ENCODE results near the gene MMP24.

The MMP24 gene

DNA sequence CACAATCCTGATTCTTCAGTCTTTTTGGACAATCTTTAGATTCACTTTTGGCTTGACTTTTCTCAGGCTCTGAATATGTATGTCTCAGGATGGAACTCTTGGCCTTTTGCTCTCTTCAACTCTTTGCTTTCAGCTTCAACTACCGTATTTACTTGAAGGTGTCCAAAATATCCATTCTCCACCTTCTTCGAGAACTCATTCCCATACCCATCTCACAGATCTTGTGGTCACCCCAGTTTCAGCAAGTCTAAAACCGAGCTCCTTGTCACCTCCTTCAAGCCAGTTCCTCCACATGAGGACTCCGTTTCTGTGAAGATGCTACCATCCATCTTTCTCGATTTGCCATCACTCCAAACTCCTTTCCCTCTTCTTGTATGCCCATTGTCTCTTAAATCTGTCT is 2.0 kb upstream of the MMP24 start:
- H3K9me3 ChIP-seq (ENCODE audit: insufficient read depth, low read depth, low read length) = no peaks in the 10 kb centered on the region
- H2BK120ac ChIP-seq (ENCODE audit: insufficient read depth, low read length, poor library complexity) = no peak overlapping the region
- H3K4me2 ChIP-seq (ENCODE audit: low read length) = no peak overlapping the region
- H3K27ac ChIP-seq (ENCODE audit: low read depth, low read length) = no peak overlapping the region
- no peak overlapping the region for H2AFZ ChIP-seq (ENCODE audit: insufficient read depth, low read length, poor library complexity)
- H3K23ac ChIP-seq (ENCODE audit: low read length) = no peak overlapping the region
- peaks cover 5 to 9% of the 10 kb centered on the region in 2 experiments for H3K4me1 ChIP-seq (ENCODE audit: control insufficient read depth in 1 of 2, insufficient read depth in 2 of 2, low read length in 2 of 2)
- H3K27me3 ChIP-seq (ENCODE audit: insufficient read depth, low read length) = peaks cover 14% of the 10 kb centered on the region
- no peak overlapping the region for H3K9ac ChIP-seq (ENCODE audit: low read length)
- no peaks in the 10 kb centered on the region for H3K79me1 ChIP-seq (ENCODE audit: low read length)
- no peak overlapping the region for H2AK5ac ChIP-seq (ENCODE audit: low read length)
- no CpG with 5 or more reads among the region's 5 CpGs for WGBS (ENCODE audit: extremely low coverage, insufficient coverage, insufficient read length)
- no peak overlapping the region for H4K91ac ChIP-seq (ENCODE audit: low read depth, low read length)
- H3K4me3 ChIP-seq (ENCODE audit: low read depth, low read length) = no peak overlapping the region
- no peak overlapping the region for H2BK5ac ChIP-seq (ENCODE audit: low read depth, low read length, poor library complexity)
- H3K79me2 ChIP-seq (ENCODE audit: control insufficient read depth, insufficient read depth, low read length, poor library complexity) = no peaks in the 10 kb centered on the region
- no peak for DNase-seq
- H3K18ac ChIP-seq (ENCODE audit: low read length) = no peak overlapping the region
- no peaks in the 10 kb centered on the region for H3K36me3 ChIP-seq (ENCODE audit: control insufficient read depth in 1 of 2, insufficient read depth in 2 of 2, low read length in 2 of 2)
- H4K8ac ChIP-seq (ENCODE audit: low read depth, low read length) = no peak overlapping the region
- no peak overlapping the region for H2BK12ac ChIP-seq (ENCODE audit: low read length)
- H4K12ac ChIP-seq (ENCODE audit: low read depth, low read length) = no peak overlapping the region
- H3K14ac ChIP-seq (ENCODE audit: low read length) = no peak overlapping the region
- no peak overlapping the region for H3K4ac ChIP-seq (ENCODE audit: low read depth, low read length)

DNA sequence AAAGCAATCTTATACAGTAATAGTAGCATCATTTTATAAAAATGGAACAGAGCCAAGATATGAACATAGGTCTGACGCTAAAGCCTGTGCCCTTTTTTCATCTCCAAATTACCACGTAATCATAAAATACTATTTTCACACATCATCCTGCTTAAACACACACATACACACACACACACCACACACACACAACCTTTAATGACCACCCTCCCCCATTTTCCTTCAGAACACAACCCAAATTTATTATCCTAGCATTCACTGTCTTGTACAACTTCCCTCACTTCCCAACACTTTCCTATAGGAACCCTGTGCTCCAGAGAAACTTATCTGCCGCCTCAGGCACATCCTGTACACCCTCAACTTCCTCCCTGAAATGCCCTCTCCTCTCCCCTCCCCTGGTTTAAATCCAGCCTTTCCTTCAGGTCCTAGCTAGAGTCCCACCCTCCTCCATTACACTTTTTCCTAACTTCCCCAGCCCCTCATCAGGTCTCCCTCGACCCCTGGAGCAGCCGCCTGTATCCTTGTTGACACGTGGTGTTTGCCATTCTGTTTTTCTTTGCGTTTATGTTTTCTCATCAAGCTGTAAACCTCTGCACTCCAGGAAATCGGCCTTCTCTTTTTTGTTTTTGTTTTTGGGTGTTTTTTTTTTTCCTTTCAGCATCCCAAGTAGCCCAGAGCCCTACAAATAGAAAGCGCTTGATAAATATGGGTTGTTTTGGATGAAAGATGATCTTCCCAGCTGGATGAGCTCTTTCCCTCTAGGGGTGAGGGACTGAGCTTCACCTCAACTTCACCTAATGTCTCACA is 968 bp upstream of the MMP24 start:
- WGBS (ENCODE audit: extremely low coverage, insufficient coverage, insufficient read length) = 100% methylated on average over 1 of the region's 9 CpGs
- Histone ChIP-seq H4K91ac (ENCODE audit: low read depth, low read length) (no peak overlapping the region), H3K4me2 (ENCODE audit: low read length) (peak overlapping the region; percentile 88), H3K4ac (ENCODE audit: low read depth, low read length) (no peak overlapping the region), H3K79me2 (ENCODE audit: control insufficient read depth, insufficient read depth, low read length, poor library complexity) (no peaks in the 10 kb centered on the region), H2BK120ac (ENCODE audit: insufficient read depth, low read length, poor library complexity) (no peak overlapping the region), H3K4me3 (ENCODE audit: low read depth, low read length) (no peak overlapping the region), H3K9me3 (ENCODE audit: insufficient read depth, low read depth, low read length) (no peaks in the 10 kb centered on the region), H3K23ac (ENCODE audit: low read length) (no peak overlapping the region), H3K18ac (ENCODE audit: low read length) (no peak overlapping the region), H3K14ac (ENCODE audit: low read length) (no peak overlapping the region), H3K27ac (ENCODE audit: low read depth, low read length) (no peak overlapping the region), H4K12ac (ENCODE audit: low read depth, low read length) (no peak overlapping the region), H2BK5ac (ENCODE audit: low read depth, low read length, poor library complexity) (no peak overlapping the region), H3K36me3 (ENCODE audit: control insufficient read depth in 1 of 2, insufficient read depth in 2 of 2, low read length in 2 of 2) (no peaks in the 10 kb centered on the region), H2AK5ac (ENCODE audit: low read length) (no peak overlapping the region), H3K9ac (ENCODE audit: low read length) (no peak overlapping the region), H3K4me1 (ENCODE audit: control insufficient read depth in 1 of 2, insufficient read depth in 2 of 2, low read length in 2 of 2) (peaks cover 5 to 9% of the 10 kb centered on the region in 2 experiments), H2BK12ac (ENCODE audit: low read length) (no peak overlapping the region), H3K27me3 (ENCODE audit: insufficient read depth, low read length) (peaks cover 14% of the 10 kb centered on the region), H2AFZ (ENCODE audit: insufficient read depth, low read length, poor library complexity) (no peak overlapping the region), H3K79me1 (ENCODE audit: low read length) (no peaks in the 10 kb centered on the region), H4K8ac (ENCODE audit: low read depth, low read length) (no peak overlapping the region)
- DNase-seq = no peak

DNA sequence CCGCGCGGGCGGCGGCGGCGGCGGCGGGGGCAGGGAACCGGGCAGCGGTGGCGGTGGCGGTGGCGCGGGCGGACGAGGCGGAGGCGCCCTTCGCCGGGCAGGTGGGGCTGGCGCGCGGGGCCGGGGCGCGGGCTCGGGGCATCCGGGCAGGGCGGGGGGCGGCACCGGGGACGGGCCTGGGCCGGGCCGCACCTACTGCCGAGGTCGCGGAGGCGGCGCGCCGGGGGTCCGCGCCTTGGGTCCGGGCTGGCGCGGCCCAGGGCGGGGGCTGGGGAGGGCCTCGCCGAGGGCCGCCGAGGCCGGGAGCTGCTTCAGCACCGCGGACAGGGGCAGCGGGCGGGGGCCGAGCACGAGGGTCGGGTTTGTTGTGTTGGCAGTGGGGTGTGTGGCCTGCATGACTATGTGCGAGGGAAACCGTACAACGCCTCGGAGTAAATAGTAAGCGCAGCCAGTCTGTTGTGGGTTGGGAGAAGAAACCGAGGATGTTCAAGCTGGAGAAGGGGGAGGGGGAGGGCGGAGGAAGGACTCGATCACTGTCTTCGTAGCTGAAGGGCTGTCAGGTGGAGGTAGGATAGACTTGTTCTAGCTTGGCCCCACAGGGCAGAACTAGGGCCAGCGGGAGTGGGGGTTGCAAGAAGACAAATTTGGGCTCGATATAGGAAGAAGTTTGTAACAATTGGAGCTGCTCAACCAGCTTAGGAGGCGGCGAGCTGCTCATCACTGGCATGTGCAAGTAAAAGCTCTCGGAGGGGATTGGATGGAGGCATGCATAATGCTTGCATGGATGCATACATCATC is 593 bp downstream of the MMP24 start:
- no peak overlapping the region for H4K12ac ChIP-seq (ENCODE audit: low read depth, low read length)
- peak; percentile 27 to 54 for DNase-seq
- H3K9me3 ChIP-seq (ENCODE audit: insufficient read depth, low read depth, low read length) = no peaks in the 10 kb centered on the region
- no peak overlapping the region for H2BK120ac ChIP-seq (ENCODE audit: insufficient read depth, low read length, poor library complexity)
- no peak overlapping the region for H4K8ac ChIP-seq (ENCODE audit: low read depth, low read length)
- no CpG with 5 or more reads among the region's 74 CpGs for WGBS (ENCODE audit: extremely low coverage, insufficient coverage, insufficient read length)
- no peak overlapping the region for H4K91ac ChIP-seq (ENCODE audit: low read depth, low read length)
- no peak overlapping the region for H3K4me3 ChIP-seq (ENCODE audit: low read depth, low read length)
- no peak overlapping the region for H2BK5ac ChIP-seq (ENCODE audit: low read depth, low read length, poor library complexity)
- H3K23ac ChIP-seq (ENCODE audit: low read length) = no peak overlapping the region
- H2BK12ac ChIP-seq (ENCODE audit: low read length) = no peak overlapping the region
- no peak overlapping the region for H2AFZ ChIP-seq (ENCODE audit: insufficient read depth, low read length, poor library complexity)
- H3K4ac ChIP-seq (ENCODE audit: low read depth, low read length) = no peak overlapping the region
- peaks cover 14% of the 10 kb centered on the region for H3K27me3 ChIP-seq (ENCODE audit: insufficient read depth, low read length)
- H3K4me1 ChIP-seq (ENCODE audit: control insufficient read depth in 1 of 2, insufficient read depth in 2 of 2, low read length in 2 of 2) = peaks cover 5 to 9% of the 10 kb centered on the region in 2 experiments
- H3K18ac ChIP-seq (ENCODE audit: low read length) = no peak overlapping the region
- H3K79me2 ChIP-seq (ENCODE audit: control insufficient read depth, insufficient read depth, low read length, poor library complexity) = no peaks in the 10 kb centered on the region
- H3K36me3 ChIP-seq (ENCODE audit: control insufficient read depth in 1 of 2, insufficient read depth in 2 of 2, low read length in 2 of 2) = no peaks in the 10 kb centered on the region
- no peak overlapping the region for H3K9ac ChIP-seq (ENCODE audit: low read length)
- no peak overlapping the region for H3K14ac ChIP-seq (ENCODE audit: low read length)
- H3K79me1 ChIP-seq (ENCODE audit: low read length) = no peaks in the 10 kb centered on the region
- no peak overlapping the region for H3K27ac ChIP-seq (ENCODE audit: low read depth, low read length)
- H2AK5ac ChIP-seq (ENCODE audit: low read length) = no peak overlapping the region
- H3K4me2 ChIP-seq (ENCODE audit: low read length) = peak overlapping the region; percentile 88

DNA sequence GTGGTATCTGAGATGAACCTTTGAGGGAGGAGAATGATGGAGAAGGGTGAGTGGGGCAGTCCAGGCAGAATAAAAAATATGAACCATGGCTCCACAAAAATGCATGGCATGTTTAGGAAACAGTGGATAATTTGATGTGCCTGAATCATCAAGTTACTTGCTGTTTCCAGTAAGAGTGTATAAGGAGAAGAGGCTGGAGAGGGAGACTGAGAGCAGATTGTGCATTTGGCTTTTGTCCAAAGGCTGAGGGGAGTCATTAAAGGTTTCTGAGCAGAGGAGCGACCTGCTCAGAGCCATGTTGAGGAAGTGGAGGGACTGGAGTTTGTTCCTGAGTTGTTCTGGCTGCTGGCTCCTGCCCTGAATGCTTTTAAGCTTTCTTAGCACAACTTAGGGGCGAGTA is 6.1 kb downstream of the MMP24 start:
- Histone ChIP-seq H3K4me1 (ENCODE audit: control insufficient read depth in 1 of 2, insufficient read depth in 2 of 2, low read length in 2 of 2) (no peaks in the 10 kb centered on the region), H3K9me3 (ENCODE audit: insufficient read depth, low read depth, low read length) (peaks cover 3% of the 10 kb centered on the region), H2AK5ac (ENCODE audit: low read length) (no peak overlapping the region), H3K23ac (ENCODE audit: low read length) (no peak overlapping the region), H3K14ac (ENCODE audit: low read length) (no peak overlapping the region), H2BK120ac (ENCODE audit: insufficient read depth, low read length, poor library complexity) (no peak overlapping the region), H4K12ac (ENCODE audit: low read depth, low read length) (no peak overlapping the region), H3K4ac (ENCODE audit: low read depth, low read length) (no peak overlapping the region), H3K36me3 (ENCODE audit: control insufficient read depth in 1 of 2, insufficient read depth in 2 of 2, low read length in 2 of 2) (no peaks in the 10 kb centered on the region), H3K4me3 (ENCODE audit: low read depth, low read length) (no peak overlapping the region), H3K79me1 (ENCODE audit: low read length) (no peaks in the 10 kb centered on the region), H4K8ac (ENCODE audit: low read depth, low read length) (no peak overlapping the region), H3K79me2 (ENCODE audit: control insufficient read depth, insufficient read depth, low read length, poor library complexity) (no peaks in the 10 kb centered on the region), H2AFZ (ENCODE audit: insufficient read depth, low read length, poor library complexity) (no peak overlapping the region), H3K27me3 (ENCODE audit: insufficient read depth, low read length) (peaks cover under 1% of the 10 kb centered on the region), H3K4me2 (ENCODE audit: low read length) (no peak overlapping the region), H2BK5ac (ENCODE audit: low read depth, low read length, poor library complexity) (no peak overlapping the region), H3K27ac (ENCODE audit: low read depth, low read length) (no peak overlapping the region), H4K91ac (ENCODE audit: low read depth, low read length) (no peak overlapping the region), H3K18ac (ENCODE audit: low read length) (no peak overlapping the region), H2BK12ac (ENCODE audit: low read length) (no peak overlapping the region), H3K9ac (ENCODE audit: low read length) (no peak overlapping the region)
- no peak for DNase-seq
- WGBS (ENCODE audit: extremely low coverage, insufficient coverage, insufficient read length) = no CpG with 5 or more reads among the region's 2 CpGs
